H1 (cell line): ENCODE data around the gene NFYA. TPM values are rescaled to one million over a fixed set of nuclear protein-coding genes. Genes with fewer than 3 reads are reported as not detected.

Experiments
- CHD7 ChIP-seq: fragments of 300-600 bp; sonication (generic); IDR thresholded peaks from 2 replicates; pipeline ENCODE4 v1.7.1; 2012; ENCODE audit warnings: low read length, moderate library complexity, mild to moderate bottlenecking, inconsistent platforms; ENCODE audit not compliant: insufficient replicate concordance
- polyA plus RNA-seq, 7 experiments: library from polyadenylated mRNA; depleted of rRNA in 3 of 7; stranded (reverse) in 5 of 7; unstranded in 2 of 7; fragments of >200 nt in 5 of 7; fragments of 200-250 nt in 2 of 7; gene quantifications; 1 replicate in 5 of 7; 2 replicates in 1 of 7; 4 replicates in 1 of 7; pipeline versions ENCODE4 v1.2.1 to v1.2.3, GENCODE V29; 2011 to 2013; ENCODE audit warnings: missing spikeins in 2 of 7, mixed read lengths in 2 of 7
- total RNA-seq: library from RNA; stranded (reverse); fragmentation: NEBNext Ultra II Directional; extraction: Animal tissue kit (Norgen Biotek cat#: 25700); gene quantifications from 2 replicates; pipeline ENCODE4 v1.2.1, GENCODE V29; 2021

The NFYA gene
- total and polyA plus RNA-seq, 2 of the 8 experiments (the other 6 are each of a cell fraction or from before 2014, with no cell fraction given), result 19.8 to 33.7 TPM

GRCh38 chr6:41065550-41066026 lies 7.2 kb upstream of the NFYA start (continued):
- TF ChIP-seq CHD7, result no peak
